GM18873 (cell line): ENCODE results near the gene PPP4R3A.
"Not testable (repeated sequence)": the region's sequence is repeated elsewhere in the genome, so short reads cannot be mapped to it uniquely, and the experiment has no call there.

ENCODE experiments used
- ATAC-seq: cut with Tn5 transposase; IDR thresholded peaks from one replicate; pipeline ENCODE4 v1.9.1; 2021; ENCODE audit warnings: mild to moderate bottlenecking, moderate library complexity, moderate number of reproducible peaks; ENCODE audit not compliant: unreplicated experiment, low FRiP score

PPP4R3A gene

DNA sequence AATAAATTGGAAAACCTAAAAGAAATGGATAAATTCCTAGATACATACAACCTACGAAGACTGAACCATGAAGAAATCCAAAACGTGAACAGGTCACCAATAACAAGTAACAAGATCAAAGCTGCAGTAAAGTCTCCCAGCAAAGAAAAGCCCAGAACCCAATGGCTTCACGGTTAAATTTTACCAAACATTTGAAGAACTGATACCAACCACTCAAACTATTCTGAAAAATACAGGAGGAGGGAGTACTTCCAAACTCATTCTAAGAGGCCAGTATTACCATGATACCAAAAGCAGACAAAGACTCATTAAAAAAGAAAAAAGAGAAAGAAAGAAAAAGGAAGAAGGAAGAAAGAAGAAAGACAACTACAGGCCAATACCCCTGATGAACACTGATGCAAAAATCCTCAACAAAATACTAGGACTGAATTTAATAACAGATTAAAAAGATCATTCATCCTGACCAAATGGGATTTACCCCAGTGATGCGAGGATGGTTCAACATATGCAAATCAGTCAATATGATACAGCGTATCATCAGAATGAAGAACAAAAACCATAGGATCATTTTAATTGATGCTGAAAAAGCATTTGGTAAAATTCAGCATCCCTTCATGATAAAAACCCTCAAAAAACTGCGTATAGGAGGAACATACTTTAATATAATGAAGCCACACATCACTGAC, 65.6 kb downstream of the PPP4R3A start:
- no peak for ATAC-seq

DNA sequence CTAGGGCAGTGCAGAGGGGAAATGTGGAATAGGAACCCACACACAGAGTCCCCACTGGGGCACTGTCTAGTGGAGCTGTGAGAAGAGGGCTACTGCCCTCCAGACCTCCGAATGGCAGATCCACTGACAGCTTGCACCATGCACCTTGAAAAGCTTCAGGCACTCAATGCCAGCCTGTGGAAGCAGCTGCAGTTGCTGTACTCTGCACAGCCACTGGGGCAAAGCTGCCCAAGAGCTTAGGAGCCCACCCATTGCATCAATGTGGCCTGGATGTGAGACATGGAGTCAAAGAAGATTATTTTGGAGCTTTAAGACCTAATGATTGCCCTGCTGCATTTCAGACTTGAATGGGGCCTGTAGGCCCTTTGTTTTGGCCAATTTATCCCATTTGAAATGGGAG, 70.8 kb downstream of the PPP4R3A start:
- no peak for ATAC-seq

DNA sequence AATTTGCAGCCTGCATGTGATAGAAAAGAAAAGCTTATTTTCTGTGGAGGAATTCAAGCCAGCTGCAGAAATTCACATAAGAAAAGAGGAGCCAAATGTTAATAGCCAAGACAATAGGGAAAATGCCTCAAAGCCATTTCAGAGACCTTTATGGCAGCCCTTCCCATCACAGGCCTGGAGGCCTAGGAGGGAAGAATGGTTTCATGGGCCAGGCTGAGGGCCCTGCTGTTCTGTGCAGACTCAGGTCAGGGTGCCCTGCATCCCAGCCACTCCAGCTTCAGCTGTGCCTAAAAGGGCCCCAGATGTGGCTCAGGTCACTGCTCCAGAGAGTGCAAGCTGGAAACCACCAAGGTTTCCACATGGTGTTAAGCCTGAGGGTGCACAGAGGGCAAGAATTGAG, 71.3 kb downstream of the PPP4R3A start:
- ATAC-seq = no peak

DNA sequence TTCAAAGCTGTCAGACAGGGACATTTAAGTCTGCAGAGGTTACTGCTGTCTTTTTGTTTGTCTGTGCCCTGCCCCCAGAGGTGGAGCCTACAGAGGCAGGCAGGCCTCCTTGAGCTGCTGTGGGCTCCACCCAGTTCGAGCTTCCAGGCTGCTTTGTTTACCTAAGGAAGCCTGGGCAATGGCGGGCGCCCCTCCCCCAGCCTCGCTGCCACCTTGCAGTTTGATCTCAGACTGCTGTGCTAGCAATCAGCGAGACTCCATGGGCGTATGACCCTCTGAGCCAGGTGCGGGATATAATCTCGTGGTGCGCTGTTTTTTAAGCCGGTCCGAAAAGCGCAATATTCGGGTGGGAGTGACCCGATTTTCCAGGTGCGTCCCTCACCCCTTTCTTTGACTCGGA, 73.8 kb downstream of the PPP4R3A start:
- ATAC-seq = not testable (repeated sequence)

DNA sequence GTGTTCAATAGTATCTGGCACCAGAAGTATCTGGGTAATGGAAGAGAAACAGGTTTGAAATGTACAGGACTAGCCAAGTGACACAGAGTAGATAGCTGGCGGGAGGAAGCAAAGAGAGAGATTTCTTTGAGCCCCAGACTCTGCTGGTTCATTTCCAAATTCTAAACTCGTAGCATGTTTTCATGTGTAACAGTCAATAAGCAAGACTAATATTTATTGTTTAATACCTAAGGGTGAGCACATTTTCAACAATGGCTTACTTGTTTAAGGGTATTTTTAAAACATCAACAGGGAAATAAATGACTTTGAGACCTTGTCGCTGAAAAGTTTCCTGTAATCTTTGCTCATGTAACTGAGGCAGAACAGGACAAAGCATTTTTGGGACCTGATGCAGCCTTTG, 80.7 kb downstream of the PPP4R3A start:
- no peak for ATAC-seq

DNA sequence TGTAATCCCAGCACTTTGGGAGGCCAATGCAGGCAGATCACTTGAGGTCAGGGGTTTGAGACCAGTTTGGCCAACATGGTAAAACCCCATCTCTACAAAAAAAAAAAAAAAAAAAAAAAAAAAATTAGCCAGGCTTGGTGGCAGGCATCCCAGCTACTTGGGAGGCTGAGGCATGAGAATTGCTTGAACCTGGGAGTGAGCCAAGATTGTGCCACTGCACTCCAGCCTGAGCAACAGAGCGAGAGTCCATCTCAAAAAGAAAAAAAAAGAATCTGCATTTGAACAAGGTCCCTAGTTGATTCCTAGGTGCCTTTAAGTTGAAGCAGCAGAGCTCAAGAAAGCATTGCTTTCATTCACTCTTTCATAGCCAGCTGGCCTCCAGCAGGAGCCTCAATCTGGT, 81.2 kb downstream of the PPP4R3A start:
- not testable (repeated sequence) for ATAC-seq

DNA sequence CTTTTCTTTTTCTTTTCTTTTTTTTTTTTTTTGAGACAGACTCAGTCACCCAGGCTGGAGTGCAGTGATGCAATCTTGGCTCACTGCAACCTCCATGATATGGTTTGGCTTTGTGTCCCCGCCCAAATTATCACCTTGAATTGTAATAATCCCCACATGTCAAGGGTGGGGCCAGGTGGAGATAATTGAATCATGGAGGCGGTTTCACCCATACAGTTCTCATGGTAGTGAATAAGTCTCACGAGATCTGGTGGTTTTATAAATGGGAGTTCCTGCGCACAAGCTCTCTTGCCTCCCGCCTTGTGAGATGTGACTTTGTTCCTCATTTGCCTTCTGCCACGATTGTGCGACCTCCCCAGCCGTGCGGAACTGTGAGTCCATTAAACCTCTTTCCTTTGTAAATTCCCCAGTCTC, 84.6 kb downstream of the PPP4R3A start:
- ATAC-seq = not testable (repeated sequence)

DNA sequence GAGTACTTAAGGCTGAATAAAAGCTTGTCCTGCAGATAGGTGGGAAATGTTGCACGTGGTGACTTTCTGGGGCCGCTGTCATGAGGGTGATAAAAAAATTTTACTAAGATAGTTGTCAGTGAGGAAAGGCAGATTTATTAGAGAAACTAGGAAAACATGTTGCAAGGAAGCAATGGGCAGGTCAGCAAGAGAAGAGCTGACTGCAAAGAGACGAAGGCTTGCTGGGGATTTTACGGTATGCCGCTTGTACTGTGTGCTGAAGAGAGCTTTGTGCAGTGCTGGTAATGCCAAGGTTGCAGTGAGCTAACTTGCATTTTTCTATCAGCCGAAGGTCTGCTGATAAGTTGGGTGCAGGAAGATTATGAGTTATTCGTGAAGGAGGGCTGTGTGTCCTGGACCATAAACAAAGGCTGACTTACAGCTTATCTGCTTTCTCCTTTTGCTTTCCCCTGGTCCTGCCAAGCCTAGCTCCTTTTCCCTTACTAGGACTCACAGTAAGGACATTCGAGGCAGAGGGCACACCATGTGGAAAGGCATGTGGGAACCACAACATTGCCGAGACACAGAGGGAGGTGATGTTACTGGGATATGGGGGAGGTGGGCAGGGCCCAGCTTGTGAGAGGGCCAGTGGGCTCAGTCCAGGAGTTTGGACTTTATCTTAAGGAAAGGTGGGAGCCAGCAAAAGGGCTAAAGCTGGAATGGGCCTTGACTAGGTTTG, 85.1 kb downstream of the PPP4R3A start:
- ATAC-seq = no peak

DNA sequence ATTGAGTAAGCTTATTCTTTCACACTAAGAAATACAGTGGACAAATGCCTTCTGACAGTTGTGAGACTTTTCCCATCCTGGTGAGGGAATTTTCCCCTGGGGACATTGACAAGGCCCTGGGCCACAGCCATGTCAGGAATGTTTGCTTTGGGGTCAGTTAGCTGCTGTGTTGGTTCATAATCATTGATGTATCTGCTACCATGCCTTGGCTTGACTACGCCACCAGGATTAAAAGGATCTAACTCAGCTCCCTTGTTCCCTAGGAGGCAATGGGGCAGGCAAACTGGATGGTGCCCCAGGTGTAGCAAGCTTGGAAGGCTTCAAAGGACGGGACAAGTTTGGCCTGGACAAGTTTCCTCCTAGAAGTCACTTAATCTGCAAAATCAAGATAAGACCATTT, 89.4 kb downstream of the PPP4R3A start:
- ATAC-seq = no peak

DNA sequence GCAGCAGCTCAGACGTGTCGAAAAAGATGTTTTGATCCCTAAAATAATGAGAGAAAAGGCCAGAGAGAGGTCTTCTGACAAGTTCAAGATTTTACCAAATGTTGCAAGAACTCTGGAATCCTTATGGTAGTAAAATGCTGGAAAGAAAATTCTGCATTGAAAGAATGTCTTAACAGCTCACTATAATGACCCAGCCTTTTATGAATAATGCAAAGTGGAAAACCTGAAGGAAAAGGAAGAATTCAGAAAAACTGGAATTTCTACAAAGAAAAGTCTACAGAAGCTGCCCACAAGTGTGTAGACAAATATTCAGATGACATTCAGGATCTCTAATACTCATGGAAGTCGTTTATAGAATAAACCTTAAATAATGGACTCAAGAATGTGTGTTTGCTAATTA, 90.7 kb downstream of the PPP4R3A start:
- ATAC-seq = no peak

DNA sequence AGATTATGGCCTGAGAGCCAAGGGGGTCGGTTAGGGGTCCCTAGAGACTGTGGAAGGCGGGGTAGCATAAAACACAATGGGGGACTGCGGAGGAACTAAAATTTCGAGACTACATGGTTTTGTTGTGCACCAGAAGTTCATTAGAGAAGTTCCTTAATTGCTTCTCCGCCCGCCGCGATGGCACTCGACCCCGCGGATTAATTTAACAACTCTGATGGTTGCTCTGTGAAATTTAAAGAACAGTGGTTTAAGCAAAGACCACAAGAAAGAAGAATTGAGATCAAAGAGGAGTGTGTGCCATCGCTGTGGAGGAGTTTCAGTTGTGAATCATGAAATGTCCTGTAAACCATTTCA, 91.1 kb downstream of the PPP4R3A start:
- ATAC-seq = no peak

DNA sequence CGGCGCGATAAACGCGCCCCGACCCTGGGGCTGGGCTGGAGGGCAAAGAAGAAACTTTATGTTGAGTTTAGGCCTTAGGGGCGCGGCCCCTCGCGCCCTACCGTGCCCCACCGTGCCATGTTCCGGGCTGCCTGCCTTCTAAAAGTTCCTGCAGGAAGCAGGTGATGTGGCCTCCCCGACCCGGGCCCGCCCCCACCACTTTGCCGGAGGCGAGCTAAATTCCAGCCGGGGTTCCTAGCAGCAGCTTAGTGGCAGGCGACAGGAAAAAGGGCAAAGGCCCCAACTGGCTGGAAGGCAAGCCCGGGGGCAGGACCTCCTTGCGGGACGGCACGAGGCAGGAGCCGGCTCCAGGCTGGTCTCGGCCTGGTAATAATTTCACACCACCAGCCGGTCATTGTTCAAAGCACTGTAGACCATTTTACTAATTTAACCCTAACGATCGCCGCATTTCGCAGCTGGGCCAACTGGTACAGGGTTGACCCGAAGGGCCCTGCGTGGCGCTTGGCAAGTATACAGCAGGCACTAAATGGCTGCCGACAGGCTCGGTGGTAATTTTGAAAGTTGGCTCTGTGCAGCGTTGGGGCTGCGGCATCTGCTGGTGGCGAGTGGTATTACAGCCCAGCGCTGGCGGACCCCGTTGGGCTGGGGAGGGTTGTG, 91.6 kb downstream of the PPP4R3A start:
- no peak for ATAC-seq

DNA sequence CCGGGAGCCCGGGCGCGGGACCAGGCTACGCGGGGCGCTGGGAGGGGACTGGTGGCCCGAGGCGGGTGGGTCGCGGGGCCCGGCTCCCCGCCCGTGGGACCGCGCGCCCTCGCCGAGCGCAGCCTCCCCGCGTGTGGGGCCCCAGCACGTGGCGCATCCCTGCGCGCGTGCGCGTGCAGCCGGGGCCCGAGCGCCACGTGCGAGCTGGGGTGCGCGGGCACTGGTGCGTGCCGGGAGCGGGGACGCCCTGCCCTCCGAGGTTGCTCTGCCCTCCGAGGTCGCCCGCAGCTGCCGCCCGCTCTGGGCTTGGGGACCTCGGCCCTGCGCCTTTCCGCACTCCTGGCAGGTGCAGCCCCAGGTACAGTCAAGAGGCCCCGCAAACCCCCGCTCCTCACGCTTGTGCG, 92.1 kb downstream of the PPP4R3A start:
- peak; percentile 8 for ATAC-seq

DNA sequence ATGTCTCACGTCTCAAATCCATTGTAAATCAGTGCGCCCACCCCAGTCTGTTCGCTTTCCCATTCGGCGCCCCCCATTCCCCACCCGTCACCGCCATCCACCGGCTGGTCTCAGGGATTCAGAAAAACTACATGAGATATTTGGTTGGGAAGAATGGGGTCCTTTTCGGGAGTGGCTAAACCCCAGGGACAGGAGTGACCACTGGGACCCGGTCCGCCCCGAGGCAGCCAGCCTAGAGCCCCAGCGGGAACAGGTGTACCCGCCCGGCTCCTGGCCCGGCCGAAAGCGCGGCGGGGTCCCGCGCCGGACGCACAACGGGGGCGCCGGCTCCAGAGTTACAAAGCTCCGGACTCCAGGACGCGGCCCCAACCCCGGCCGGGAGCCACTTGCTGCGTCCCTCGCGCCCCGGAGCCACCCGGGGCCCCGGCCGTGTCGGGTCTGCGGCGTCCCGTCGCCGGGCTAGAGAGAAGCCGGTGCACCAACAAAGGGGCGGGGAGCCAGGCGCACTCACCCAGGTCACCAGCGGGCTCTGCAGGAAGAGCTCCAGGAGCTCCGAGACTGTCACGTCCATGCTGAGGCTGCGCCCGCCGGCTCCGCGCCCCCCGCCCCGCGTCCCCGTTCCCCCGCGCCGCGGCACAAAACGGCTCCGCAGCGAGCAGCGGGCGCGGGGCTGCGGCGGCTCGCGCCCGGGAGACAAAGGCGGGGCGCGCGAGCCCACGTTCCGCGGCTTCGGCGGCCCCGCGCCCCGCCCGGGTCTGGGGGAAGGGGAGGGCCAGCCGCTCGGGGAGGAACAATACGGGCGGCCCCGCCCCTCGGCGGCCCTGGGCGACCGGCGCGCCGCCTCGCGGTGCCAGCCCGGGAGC, 92.8 kb downstream of the PPP4R3A start, which contains the start of gene CCDC88C:
Gene CCDC88C (minus strand): TSS at position 701 of the 863 bp plus-strand sequence. CDS start 130 bp downstream, at position 571.
- ATAC-seq = peak; percentile 34

DNA sequence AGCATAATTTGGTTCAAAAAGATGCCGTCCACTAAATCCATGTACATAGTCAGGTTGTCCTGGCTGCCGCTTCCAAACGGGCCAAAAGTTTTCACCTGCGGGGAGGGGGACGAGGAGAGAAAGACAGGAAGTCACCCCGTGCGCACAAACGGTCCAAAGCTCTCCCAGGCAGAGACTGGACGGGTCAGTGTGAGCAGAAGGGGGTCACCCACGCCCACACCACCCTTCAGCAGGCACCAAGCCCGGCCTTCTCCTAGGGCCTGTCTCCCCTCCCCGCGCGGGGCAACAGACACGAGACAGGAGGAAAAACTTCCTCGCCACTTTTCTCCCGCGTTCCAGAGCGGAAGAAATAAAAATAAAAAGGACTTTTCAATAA, 93.4 kb downstream of the PPP4R3A start:
- no peak for ATAC-seq

DNA sequence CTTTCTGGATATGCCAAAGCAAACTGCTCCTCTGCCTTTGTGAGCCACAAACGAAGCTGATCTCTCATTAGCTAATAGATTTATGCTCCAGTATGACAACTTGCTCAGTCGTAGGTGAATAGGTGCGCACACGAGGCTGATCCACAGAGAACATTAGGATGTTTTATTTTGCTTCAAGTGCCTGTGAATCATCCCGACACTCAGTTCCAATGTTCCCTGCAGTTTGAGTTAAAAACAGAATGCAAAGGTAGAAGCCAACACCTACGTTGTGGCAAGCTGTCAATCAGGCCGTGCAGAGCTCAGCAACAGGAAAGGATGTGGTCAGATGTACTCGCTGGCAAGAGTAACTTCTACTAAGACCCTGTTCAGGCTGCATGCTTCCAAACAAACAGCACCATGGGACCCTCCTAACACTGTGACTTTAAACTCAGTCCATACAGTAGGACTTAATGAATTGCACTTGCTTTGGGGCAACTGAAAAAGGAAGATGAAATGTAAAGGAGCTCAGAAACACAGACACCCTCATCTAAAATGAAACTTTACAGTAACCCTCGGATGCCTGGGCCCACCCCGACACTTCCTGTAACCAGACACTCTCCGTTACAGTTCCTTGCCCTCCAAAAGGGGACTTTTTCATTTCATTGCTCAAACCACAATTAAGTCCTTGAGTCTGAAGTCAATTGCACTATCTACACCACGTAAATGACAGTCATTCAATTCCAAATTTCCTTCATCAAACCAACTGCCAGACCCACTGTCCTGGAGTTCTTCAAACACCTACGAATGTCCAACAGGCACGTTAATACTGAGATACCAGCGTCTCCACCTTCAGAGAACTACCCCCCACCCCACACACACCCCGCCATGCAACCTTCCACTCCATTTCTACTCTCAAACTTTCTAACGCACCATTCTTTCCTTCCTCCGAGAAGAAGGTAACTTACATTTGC, 94.0 kb downstream of the PPP4R3A start:
- peak; percentile 52 for ATAC-seq

DNA sequence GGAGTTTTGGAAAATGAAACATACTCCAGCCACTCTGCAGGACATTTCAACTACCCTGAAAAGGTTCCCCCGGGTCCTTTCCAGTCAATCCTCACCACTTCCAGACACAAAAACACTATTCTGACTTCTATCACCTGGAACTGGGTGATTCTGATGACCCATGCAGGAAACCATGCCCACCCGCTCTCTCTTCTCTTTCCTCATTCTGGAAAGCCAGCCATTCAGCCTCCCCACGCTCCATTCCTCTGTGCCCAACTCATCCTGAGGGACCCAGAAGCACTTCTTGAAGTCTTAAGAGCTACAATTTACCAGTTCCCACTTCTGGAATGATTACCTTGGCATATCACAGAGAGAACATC, 95.7 kb downstream of the PPP4R3A start:
- ATAC-seq = no peak

DNA sequence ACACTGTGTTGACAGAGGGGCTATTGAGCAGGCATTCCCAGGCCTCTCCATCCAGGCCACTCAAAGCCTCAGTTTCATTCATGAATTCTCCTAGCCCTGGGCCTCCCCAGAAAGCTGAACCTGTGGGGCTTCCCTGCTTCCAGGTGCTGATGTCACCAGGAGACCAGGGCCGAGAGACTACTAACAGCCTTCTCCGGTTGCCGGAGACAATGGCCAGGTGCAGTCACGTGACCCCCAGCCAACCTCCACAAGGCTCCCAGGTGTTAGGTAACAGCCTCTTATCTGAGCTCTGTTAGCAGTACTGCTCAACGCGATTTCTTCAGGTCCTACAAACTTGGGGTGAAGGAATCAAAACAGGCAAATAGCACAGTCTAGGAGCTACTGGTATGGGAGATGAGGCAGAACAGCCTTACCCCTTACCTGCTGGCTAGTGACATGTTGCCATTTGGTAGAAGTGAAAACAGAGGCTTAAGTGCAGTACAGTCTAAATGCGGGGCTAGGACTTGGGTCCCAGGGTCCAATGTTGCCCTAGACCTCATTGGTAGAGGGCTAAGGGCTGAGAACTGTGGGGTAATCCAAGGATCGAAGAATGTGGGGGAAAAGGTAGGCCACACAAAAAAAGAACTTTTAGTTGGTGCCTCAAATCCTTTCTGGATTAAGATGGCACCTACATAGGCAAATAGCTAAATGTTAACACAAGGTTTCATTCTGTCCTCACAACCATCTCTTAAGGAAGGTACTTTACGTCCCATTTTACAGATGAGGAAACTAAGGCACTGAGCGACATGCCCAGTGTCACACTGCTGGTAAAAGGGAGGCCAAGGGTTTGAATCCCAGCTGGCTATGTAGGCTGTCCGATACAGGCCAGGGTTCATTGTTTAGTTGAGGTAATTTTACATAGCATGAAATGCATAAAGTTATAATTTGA, 96.3 kb downstream of the PPP4R3A start:
- no peak for ATAC-seq

DNA sequence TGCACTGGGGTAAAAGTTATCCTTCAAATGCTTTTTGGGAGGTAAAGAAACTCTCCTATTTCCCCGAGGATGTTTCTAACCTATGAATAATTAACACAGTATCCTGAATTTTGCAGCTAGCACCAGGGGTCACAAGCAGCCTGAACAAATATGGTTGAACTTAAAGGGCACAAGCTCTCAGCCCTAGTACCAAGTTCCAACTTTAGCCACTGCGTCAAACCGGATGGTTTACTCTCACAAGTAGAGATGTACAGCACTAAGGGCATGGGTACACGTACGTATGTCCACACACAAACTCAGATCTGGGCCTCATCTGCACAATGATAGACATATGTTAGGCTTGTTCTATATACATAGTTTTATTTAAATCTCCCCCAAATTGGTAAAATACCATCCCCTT, 97.2 kb downstream of the PPP4R3A start:
- no peak for ATAC-seq
